Natural killer cell (primary cell): ENCODE results near the gene PARD3B. TPM values are rescaled to one million over a fixed set of nuclear protein-coding genes. Genes with fewer than 3 reads are reported as not detected.

ENCODE experiments used
- ATAC-seq, 3 donors: fragments of 150-1000 bp in 2 of 3; fragments of 200-7000 bp in 1 of 3; cut with Tn5 transposase; 1 replicate in 1 of 3; 2 replicates in 2 of 3; pipeline ENCODE4 v1.10.0; 2021; ENCODE audit warnings: mild to moderate bottlenecking in 2 of 3, moderate library complexity in 2 of 3
- DNase-seq, 2 donors: peaks; one replicate each; pipeline versions ENCODE4 v3.0.0 to v3.0.0-alpha.2; 2013 to 2021; ENCODE audit warnings: mixed read lengths in 1 of 2
- H3K27ac ChIP-seq: one replicate; pipeline ENCODE4 v1.5.1; 2013; ENCODE audit warnings: mild to moderate bottlenecking, low read length
- H3K27me3 ChIP-seq: one replicate; pipeline ENCODE4 v1.6.1; 2013; ENCODE audit warnings: low read length; ENCODE audit not compliant: control insufficient read depth, insufficient read depth
- H3K36me3 ChIP-seq: one replicate; pipeline ENCODE4 v1.6.1; 2013; ENCODE audit warnings: low read length; ENCODE audit not compliant: control insufficient read depth, insufficient read depth
- H3K4me1 ChIP-seq: one replicate; pipeline ENCODE4 v1.6.1; 2013; ENCODE audit warnings: low read length; ENCODE audit not compliant: control insufficient read depth, insufficient read depth
- H3K4me3 ChIP-seq: one replicate; pipeline ENCODE4 v1.5.1; 2013; ENCODE audit warnings: low read length
- H3K9me3 ChIP-seq: one replicate; pipeline ENCODE4 v1.6.1; 2013; ENCODE audit warnings: low read length; ENCODE audit not compliant: control insufficient read depth, insufficient read depth
- H3K27ac Mint-ChIP-seq, 2 donors: one replicate each; pipeline ENCODE4 v1.8.0; 2022; ENCODE audit warnings: mild to moderate bottlenecking in 2 of 2, mixed read lengths in 2 of 2, moderate library complexity in 1 of 2
- H3K27me3 Mint-ChIP-seq, 2 donors: one replicate each; pipeline ENCODE4 v1.8.0; 2022; ENCODE audit warnings: low read depth in 2 of 2, mixed read lengths in 2 of 2
- H3K36me3 Mint-ChIP-seq: one replicate; pipeline ENCODE4 v1.8.0; 2022; ENCODE audit warnings: mixed read lengths
- H3K4me1 Mint-ChIP-seq, 2 donors: one replicate each; pipeline ENCODE4 v1.8.0; 2022; ENCODE audit warnings: mixed read lengths in 2 of 2
- H3K4me3 Mint-ChIP-seq: one replicate; pipeline ENCODE4 v1.8.0; 2022; ENCODE audit warnings: mild to moderate bottlenecking, moderate library complexity, mixed read lengths
- H3K9me3 Mint-ChIP-seq, 2 donors: one replicate each; pipeline ENCODE4 v1.8.0; 2022; ENCODE audit warnings: mixed read lengths in 2 of 2
- CTCF ChIP-seq: fragments of 200-600 bp; IDR thresholded peaks from one replicate; pipeline ENCODE4 v1.8.0; 2022; ENCODE audit warnings: antibody characterized with exemption
- WGBS: methylation state at CpG from one replicate; pipeline ENCODE4 v1.1.7; 2013; ENCODE audit warnings: missing lambda C conversion rate; ENCODE audit not compliant: insufficient coverage; 5-methylcytosine and 5-hydroxymethylcytosine counted together
- intact Hi-C: fragments of 100-400 bp; cut with micrococcal nuclease; formaldehyde crosslinking; loops from one replicate; pipeline ENCODE4 v1.14.2; 2022
- total RNA-seq, 4 donors: library from RNA; stranded (reverse); fragments of 120-200 nt in 1 of 4; gene quantifications; one replicate each; pipeline versions ENCODE4 v1.2.3 to v1.2.4, GENCODE V29; 2013 to 2022

PARD3B gene
- total RNA-seq, 3 donors from 2014 or later (not counting 1 experiment from before 2014, with no cell fraction given): 0.13 to 0.45 TPM; not detected in 1

DNA sequence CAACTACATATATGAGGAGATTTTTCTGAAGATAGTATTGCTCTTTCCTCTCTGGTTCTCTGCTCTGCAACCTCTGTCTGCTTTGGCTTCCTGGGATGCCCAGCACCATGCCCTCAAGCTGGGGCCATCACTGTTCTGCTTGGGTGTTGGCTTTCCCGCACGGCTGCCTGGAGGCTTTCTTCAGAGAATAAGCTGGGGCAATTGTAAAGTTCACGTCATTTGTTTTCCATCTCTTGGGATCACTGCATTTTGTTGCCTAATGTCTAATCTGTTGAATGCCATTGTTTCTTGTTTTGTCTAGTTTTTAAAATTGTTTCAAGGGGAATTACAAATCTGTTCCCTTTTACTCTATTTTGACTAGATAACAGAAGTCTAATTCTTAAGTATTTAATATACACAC lies 699.7 kb downstream of the PARD3B start:
- no peak overlapping the region for H3K27ac ChIP-seq
- H3K9me3 ChIP-seq: no peaks in the 10 kb centered on the region
- WGBS: 100% methylated on average over 3 of the region's 3 CpGs
- H3K4me3 ChIP-seq: no peak overlapping the region
- H3K4me3 Mint-ChIP-seq: no peak overlapping the region
- H3K36me3 ChIP-seq: no peaks in the 10 kb centered on the region
- intact Hi-C loops: no loop called here
- no peaks in the 10 kb centered on the region for H3K27me3 Mint-ChIP-seq
- H3K4me1 Mint-ChIP-seq: no peaks in the 10 kb centered on the region
- H3K27me3 ChIP-seq: no peaks in the 10 kb centered on the region
- no peak for DNase-seq
- H3K27ac Mint-ChIP-seq: no peak overlapping the region
- no peak for TF ChIP-seq CTCF
- H3K4me1 ChIP-seq: no peaks in the 10 kb centered on the region
- H3K36me3 Mint-ChIP-seq: no peaks in the 10 kb centered on the region
- ATAC-seq: no peak
- H3K9me3 Mint-ChIP-seq: no peaks in the 10 kb centered on the region

DNA sequence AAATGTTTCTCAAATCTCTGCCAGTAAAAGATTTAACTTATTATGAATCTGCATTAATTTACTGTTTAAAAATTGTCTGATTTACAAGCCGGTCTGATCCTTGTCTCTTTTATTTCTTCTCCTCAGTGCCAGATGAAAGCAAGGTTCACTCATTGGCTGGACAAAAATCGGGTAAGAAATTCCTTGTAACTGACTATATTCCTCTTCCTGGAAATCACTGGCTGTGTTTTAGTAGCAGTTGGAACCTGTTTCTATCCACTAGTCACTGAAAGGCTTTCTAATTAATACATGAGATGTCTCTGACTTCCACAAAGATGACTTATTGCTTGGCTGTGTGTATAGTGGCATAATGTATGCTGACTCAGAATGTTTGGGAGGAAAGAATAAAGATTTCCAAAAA lies 700.4 kb downstream of the PARD3B start:
- H3K27ac Mint-ChIP-seq: no peak overlapping the region
- 83% methylated on average over 2 of the region's 2 CpGs for WGBS
- H3K4me3 ChIP-seq: no peak overlapping the region
- no peaks in the 10 kb centered on the region for H3K4me1 ChIP-seq
- no peaks in the 10 kb centered on the region for H3K9me3 Mint-ChIP-seq
- H3K4me1 Mint-ChIP-seq: no peaks in the 10 kb centered on the region
- H3K9me3 ChIP-seq: no peaks in the 10 kb centered on the region
- H3K27ac ChIP-seq: no peak overlapping the region
- ATAC-seq (no peak), DNase-seq (no peak)
- intact Hi-C loops: no loop called here
- TF ChIP-seq CTCF: no peak
- H3K27me3 Mint-ChIP-seq: no peaks in the 10 kb centered on the region
- no peaks in the 10 kb centered on the region for H3K36me3 ChIP-seq
- no peaks in the 10 kb centered on the region for H3K36me3 Mint-ChIP-seq
- no peak overlapping the region for H3K4me3 Mint-ChIP-seq
- H3K27me3 ChIP-seq: no peaks in the 10 kb centered on the region

GRCh38 chr2:205259121-205259520 lies 713.8 kb downstream of the PARD3B start:
- WGBS: no CpG with 5 or more reads among the region's 2 CpGs
- Mint-ChIP-seq H3K27me3 (no peaks in the 10 kb centered on the region), H3K4me3 (no peak overlapping the region), H3K27ac (no peak overlapping the region), H3K36me3 (no peaks in the 10 kb centered on the region), H3K4me1 (no peaks in the 10 kb centered on the region), H3K9me3 (peaks cover 0 to 3% of the 10 kb centered on the region in 2 donors)
- no peak for TF ChIP-seq CTCF
- Histone ChIP-seq H3K9me3 (no peaks in the 10 kb centered on the region), H3K4me3 (no peak overlapping the region), H3K27ac (no peak overlapping the region), H3K4me1 (no peaks in the 10 kb centered on the region), H3K36me3 (no peaks in the 10 kb centered on the region), H3K27me3 (no peaks in the 10 kb centered on the region)
- ATAC-seq (no peak), DNase-seq (no peak)
- intact Hi-C loops: no loop called here

DNA sequence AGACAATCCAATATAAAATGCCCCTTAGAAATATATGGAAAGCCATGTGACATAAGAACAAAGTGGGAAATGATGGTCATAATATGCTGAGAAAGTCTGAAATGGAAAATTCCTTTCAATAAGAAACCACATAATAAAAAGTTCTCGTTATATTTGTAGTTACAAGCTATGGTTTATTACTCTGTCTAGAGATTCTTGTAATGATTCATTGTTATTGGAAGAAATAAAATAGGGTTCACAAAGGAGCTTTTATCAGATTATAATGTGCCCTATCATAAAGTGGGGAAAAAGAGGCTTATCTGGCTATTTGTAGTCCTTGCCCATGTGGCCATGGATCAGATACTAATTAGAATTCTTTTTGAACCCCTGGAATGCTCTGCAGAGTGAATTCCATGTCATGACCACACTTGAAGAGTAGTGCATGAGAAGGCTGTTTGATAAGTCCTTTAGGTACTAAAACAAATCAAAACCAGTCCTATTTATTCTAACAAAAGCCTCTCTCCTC lies 716.3 kb downstream of the PARD3B start:
- intact Hi-C loops: no loop called here
- no peak overlapping the region for H3K27ac ChIP-seq
- H3K27me3 ChIP-seq: no peaks in the 10 kb centered on the region
- Mint-ChIP-seq H3K4me1 (no peaks in the 10 kb centered on the region), H3K4me3 (no peak overlapping the region), H3K27ac (no peak overlapping the region), H3K36me3 (no peaks in the 10 kb centered on the region), H3K9me3 (no peaks in the 10 kb centered on the region), H3K27me3 (no peaks in the 10 kb centered on the region)
- DNase-seq (no peak), ATAC-seq (no peak)
- no peak overlapping the region for H3K4me3 ChIP-seq
- H3K4me1 ChIP-seq: no peaks in the 10 kb centered on the region
- no peak for TF ChIP-seq CTCF
- H3K9me3 ChIP-seq: no peaks in the 10 kb centered on the region
- no peaks in the 10 kb centered on the region for H3K36me3 ChIP-seq
- WGBS: no CpG with 5 or more reads among the region's 1 CpG
